ENCODE measurements around the gene EFNB1. TPM values are rescaled to one million over a fixed set of nuclear protein-coding genes. Genes with fewer than 3 reads are reported as not detected.

Gene EFNB1
- total RNA-seq, 2 experiments from 2014 or later: 3.1 to 4.2 TPM

DNA sequence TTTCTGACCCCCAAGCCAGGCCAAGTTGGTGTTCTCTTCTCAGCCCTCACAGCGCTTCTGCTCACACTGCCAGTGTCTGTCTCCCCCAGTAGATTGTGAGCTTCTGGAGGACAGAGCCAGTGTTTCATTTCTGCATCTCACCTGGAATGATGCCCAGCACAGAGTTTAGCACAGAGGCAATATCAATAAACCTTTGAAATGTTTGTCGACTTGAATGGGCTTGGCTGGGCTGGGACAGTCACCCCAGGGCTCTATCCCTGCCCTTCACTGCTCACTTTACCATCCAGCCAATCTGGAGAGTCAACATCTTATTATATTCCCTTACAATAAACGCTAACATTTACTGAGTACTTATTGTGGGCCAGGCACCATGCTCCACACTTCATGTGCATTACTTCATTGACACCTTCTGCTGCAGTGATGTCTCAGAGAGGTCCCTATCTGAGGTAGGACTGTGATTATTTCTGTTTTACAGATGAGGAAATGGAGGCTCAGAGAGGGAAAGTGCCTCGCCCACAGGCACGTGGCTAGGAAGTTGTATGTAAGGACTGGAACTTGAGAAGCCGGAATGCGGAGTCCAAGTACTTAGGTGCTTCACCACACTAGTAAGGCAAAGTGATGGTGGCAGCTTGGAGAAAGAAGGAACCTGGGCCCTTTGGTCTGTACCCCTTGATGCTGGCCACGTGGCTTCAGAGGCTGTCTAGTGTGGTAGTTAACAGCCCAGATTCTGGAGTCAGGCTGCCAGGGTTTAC, 19.5 kb downstream of the EFNB1 start:
- Mint-ChIP-seq H3K27ac (no peak overlapping the region), H3K36me3 (ENCODE audit: low read depth) (no peaks in the 10 kb centered on the region), H3K27me3 (no peaks in the 10 kb centered on the region), H3K4me1 (ENCODE audit: low read depth) (no peaks in the 10 kb centered on the region), H3K9me3 (no peaks in the 10 kb centered on the region), H3K4me3 (no peak overlapping the region)
- ChIA-PET POLR2A (no interaction called here), CTCF (no interaction called here)
- DNase-seq (no peak), ATAC-seq (no peak)
- TF ChIP-seq, protein P1, sequence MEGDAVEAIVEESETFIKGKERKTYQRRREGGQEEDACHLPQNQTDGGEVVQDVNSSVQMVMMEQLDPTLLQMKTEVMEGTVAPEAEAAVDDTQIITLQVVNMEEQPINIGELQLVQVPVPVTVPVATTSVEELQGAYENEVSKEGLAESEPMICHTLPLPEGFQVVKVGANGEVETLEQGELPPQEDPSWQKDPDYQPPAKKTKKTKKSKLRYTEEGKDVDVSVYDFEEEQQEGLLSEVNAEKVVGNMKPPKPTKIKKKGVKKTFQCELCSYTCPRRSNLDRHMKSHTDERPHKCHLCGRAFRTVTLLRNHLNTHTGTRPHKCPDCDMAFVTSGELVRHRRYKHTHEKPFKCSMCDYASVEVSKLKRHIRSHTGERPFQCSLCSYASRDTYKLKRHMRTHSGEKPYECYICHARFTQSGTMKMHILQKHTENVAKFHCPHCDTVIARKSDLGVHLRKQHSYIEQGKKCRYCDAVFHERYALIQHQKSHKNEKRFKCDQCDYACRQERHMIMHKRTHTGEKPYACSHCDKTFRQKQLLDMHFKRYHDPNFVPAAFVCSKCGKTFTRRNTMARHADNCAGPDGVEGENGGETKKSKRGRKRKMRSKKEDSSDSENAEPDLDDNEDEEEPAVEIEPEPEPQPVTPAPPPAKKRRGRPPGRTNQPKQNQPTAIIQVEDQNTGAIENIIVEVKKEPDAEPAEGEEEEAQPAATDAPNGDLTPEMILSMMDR (IDR thresholded peaks at IDR 0.05): no peak
- intact Hi-C loops (cut with micrococcal nuclease): no loop called here

- ChIA-PET POLR2A (no interaction called here), CTCF (no interaction called here)
- intact Hi-C loops (cut with micrococcal nuclease): no loop called here
- no peak overlapping the region for H3K27ac Mint-ChIP-seq
- H3K4me1 Mint-ChIP-seq (ENCODE audit: low read depth): no peaks in the 10 kb centered on the region
- DNase-seq: no peak
- ATAC-seq: no peak
- TF ChIP-seq, protein P1 (IDR thresholded peaks at IDR 0.05): no peak
- no peaks in the 10 kb centered on the region for H3K9me3 Mint-ChIP-seq
- no peak overlapping the region for H3K4me3 Mint-ChIP-seq
- no peaks in the 10 kb centered on the region for H3K27me3 Mint-ChIP-seq
- no peaks in the 10 kb centered on the region for H3K36me3 Mint-ChIP-seq (ENCODE audit: low read depth)
Measured at GRCh38 chrX:68851082-68851481, 22.3 kb downstream of the EFNB1 start.

DNA sequence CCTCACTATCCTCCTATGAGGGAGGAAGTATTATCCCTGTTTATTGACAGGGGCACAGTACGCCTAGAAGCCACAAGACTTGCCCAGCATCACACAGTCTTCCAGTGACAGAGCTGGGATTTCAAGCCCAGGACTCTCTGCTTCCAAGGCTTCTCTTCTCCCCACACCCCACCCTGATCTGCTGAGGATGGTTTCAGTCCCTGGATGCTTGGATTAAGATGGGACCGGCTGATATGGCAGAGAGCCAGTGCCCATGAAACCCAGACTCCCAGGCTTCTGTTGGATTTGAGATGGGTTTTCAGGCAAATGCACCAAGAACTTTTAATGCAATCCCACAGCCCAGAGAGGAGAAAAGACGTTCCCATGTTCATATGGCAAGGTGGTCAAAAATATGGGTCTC, 23.2 kb downstream of the EFNB1 start:
- TF ChIP-seq, protein P1 (IDR thresholded peaks at IDR 0.05): no peak
- no peak for DNase-seq
- H3K4me1 Mint-ChIP-seq (ENCODE audit: low read depth): peaks cover 1% of the 10 kb centered on the region
- POLR2A ChIA-PET: no interaction called here
- no peaks in the 10 kb centered on the region for H3K27me3 Mint-ChIP-seq
- H3K4me3 Mint-ChIP-seq: no peak overlapping the region
- intact Hi-C loops (cut with micrococcal nuclease): no loop called here
- CTCF ChIA-PET: no interaction called here
- no peak overlapping the region for H3K27ac Mint-ChIP-seq
- no peaks in the 10 kb centered on the region for H3K36me3 Mint-ChIP-seq (ENCODE audit: low read depth)
- no peak for ATAC-seq
- no peaks in the 10 kb centered on the region for H3K9me3 Mint-ChIP-seq

GRCh38 chrX:68853665-68854251, 24.9 kb downstream of the EFNB1 start:
- H3K27me3 Mint-ChIP-seq: no peaks in the 10 kb centered on the region
- CTCF ChIA-PET: no interaction called here
- no peak overlapping the region for H3K4me3 Mint-ChIP-seq
- intact Hi-C loops (cut with micrococcal nuclease): no loop called here
- TF ChIP-seq, protein P1 (IDR thresholded peaks at IDR 0.05): no peak
- ATAC-seq: no peak
- POLR2A ChIA-PET: no interaction called here
- peaks cover 4% of the 10 kb centered on the region for H3K4me1 Mint-ChIP-seq (ENCODE audit: low read depth)
- no peaks in the 10 kb centered on the region for H3K36me3 Mint-ChIP-seq (ENCODE audit: low read depth)
- no peaks in the 10 kb centered on the region for H3K9me3 Mint-ChIP-seq
- no peak overlapping the region for H3K27ac Mint-ChIP-seq
- DNase-seq: no peak

GRCh38 chrX:68865300-68865699, 36.5 kb downstream of the EFNB1 start:
- no peak overlapping the region for H3K27ac Mint-ChIP-seq
- no peaks in the 10 kb centered on the region for H3K9me3 Mint-ChIP-seq
- POLR2A ChIA-PET: no interaction called here
- CTCF ChIA-PET: interaction anchor here (1.0 kb wide), 1 partner anchor 38 kb away, joined by 3 read pairs; no protein-coding TSS in a partner anchor
- no peak overlapping the region for H3K4me3 Mint-ChIP-seq
- intact Hi-C loops (cut with micrococcal nuclease): no loop called here
- no peaks in the 10 kb centered on the region for H3K36me3 Mint-ChIP-seq (ENCODE audit: low read depth)
- H3K4me1 Mint-ChIP-seq (ENCODE audit: low read depth): peaks cover 10% of the 10 kb centered on the region
- ATAC-seq (no peak), DNase-seq (no peak)
- TF ChIP-seq, protein P1 (IDR thresholded peaks at IDR 0.05): no peak
- H3K27me3 Mint-ChIP-seq: no peaks in the 10 kb centered on the region
